Transverse colon (tissue), 4 donors: ENCODE results near the gene SEPTIN7.

ENCODE experiments used
- POLR2AphosphoS5 ChIP-seq, 3 donors: sonication (generic); formaldehyde crosslinking; IDR thresholded peaks; one replicate each; pipeline ENCODE4 v1.6.1; 2016; ENCODE audit warnings: antibody characterized with exemption in 3 of 3
- TF ChIP-seq, protein P1 (sequence below), 5 experiments: fragments of 200-600 bp in 3 of 5; fragments of 450-650 bp in 2 of 5; sonication (generic) in 3 of 5; IDR thresholded peaks; 1 replicate in 2 of 5; 2 replicates in 3 of 5; pipeline ENCODE4 v1.5.1; 2016 to 2017; ENCODE audit warnings: antibody characterized with exemption in 5 of 5, inconsistent platforms in 3 of 5, mild to moderate bottlenecking in 2 of 5, moderate library complexity in 1 of 5

DNA sequence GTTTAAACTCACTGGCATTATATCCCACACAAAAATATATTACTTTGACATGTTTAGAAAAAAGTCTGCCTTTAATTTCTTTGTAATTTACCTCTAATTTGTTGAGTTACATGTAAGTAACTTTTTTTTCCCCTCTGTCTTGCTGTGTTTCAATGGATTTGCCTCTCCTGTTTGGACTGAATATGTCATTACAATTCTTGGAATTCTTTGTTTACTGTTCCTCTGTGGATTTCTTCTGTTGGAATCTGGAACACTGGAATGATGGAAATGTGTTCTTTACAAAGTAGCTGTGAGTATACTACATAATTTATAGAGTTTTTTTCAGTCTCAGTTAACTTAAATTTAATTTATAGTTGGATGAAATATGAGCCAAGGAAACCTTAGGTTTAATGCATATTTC lies 30.4 kb downstream of the SEPTIN7 start:
- TF ChIP-seq, protein P1, sequence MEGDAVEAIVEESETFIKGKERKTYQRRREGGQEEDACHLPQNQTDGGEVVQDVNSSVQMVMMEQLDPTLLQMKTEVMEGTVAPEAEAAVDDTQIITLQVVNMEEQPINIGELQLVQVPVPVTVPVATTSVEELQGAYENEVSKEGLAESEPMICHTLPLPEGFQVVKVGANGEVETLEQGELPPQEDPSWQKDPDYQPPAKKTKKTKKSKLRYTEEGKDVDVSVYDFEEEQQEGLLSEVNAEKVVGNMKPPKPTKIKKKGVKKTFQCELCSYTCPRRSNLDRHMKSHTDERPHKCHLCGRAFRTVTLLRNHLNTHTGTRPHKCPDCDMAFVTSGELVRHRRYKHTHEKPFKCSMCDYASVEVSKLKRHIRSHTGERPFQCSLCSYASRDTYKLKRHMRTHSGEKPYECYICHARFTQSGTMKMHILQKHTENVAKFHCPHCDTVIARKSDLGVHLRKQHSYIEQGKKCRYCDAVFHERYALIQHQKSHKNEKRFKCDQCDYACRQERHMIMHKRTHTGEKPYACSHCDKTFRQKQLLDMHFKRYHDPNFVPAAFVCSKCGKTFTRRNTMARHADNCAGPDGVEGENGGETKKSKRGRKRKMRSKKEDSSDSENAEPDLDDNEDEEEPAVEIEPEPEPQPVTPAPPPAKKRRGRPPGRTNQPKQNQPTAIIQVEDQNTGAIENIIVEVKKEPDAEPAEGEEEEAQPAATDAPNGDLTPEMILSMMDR (IDR thresholded peaks at IDR 0.05), result no peak
- no peak for TF ChIP-seq POLR2AphosphoS5 (IDR thresholded peaks at IDR 0.05)
